PC-3 (cell line): ENCODE measurements around the gene ELOVL3. TPM values are rescaled to one million over a fixed set of nuclear protein-coding genes. Genes with fewer than 3 reads are reported as not detected.

Experiments used
- ATAC-seq: fragments of 200-7000 bp; cut with Tn5 transposase; 2 replicates; pipeline ENCODE4 v1.9.1; 2020; ENCODE audit warnings: mild to moderate bottlenecking, moderate library complexity
- Bru-seq: library from RNA; stranded (reverse); fragments of 400-500 nt; gene quantifications from one replicate; lab custom pipeline; 2021; lab: Mats Ljungman, UMichigan
- BruChase-seq, 2 experiments: library from RNA; stranded (reverse); fragments of 400-500 nt; gene quantifications; one replicate each; lab custom pipeline; 2021; lab: Mats Ljungman, UMichigan
- BruUV-seq: library from RNA; stranded (reverse); fragments of 400-500 nt; replicated peaks from 2 replicates; lab custom pipeline; 2021; lab: Mats Ljungman, UMichigan
- CTCF ChIA-PET: fragments of 300-600 bp; sonication (Branson Sonifier 250); formaldehyde crosslinking; loops from one replicate; lab custom pipeline; 2022; ENCODE audit warnings: antibody characterized with exemption; lab: Charles Lee
- POLR2A ChIA-PET: fragments of 300-600 bp; sonication (Branson Sonifier 250); formaldehyde crosslinking; loops from one replicate; lab custom pipeline; 2022; ENCODE audit warnings: antibody characterized with exemption; ENCODE audit not compliant: unreplicated experiment; lab: Charles Lee
- DNase-seq: peaks from one replicate; pipeline ENCODE4 v3.0.0-alpha.2; 2015
- H2AFZ ChIP-seq: fragments of 300-600 bp; sonication (generic); 2 replicates; pipeline ENCODE4 v1.6.0; 2016; ENCODE audit warnings: antibody characterized with exemption, low read length
- H3F3A ChIP-seq: fragments of 300-600 bp; sonication (generic); one replicate; pipeline ENCODE4 v1.6.0; 2017; ENCODE audit warnings: antibody characterized with exemption, low read length, control low read depth, mild to moderate bottlenecking; ENCODE audit not compliant: unreplicated experiment
- H3K27ac ChIP-seq: fragments of 300-600 bp; sonication (generic); 2 replicates; pipeline ENCODE4 v1.5.1; 2016; ENCODE audit warnings: mild to moderate bottlenecking, low read length
- H3K27me3 ChIP-seq: fragments of 300-600 bp; sonication (generic); 2 replicates; pipeline ENCODE4 v1.6.1; 2016; ENCODE audit warnings: low read length, mixed read lengths
- H3K36me3 ChIP-seq: fragments of 300-600 bp; sonication (generic); 2 replicates; pipeline ENCODE4 v1.6.1; 2016; ENCODE audit warnings: low read depth, mixed run types, low read length, mixed read lengths
- H3K4me1 ChIP-seq: fragments of 300-600 bp; sonication (generic); 2 replicates; pipeline ENCODE4 v1.5.1; 2016; ENCODE audit warnings: low read length; ENCODE audit not compliant: insufficient read depth
- H3K4me2 ChIP-seq: fragments of 300-600 bp; sonication (generic); 2 replicates; pipeline ENCODE4 v1.6.0; 2016; ENCODE audit warnings: low read length
- H3K4me3 ChIP-seq: fragments of 300-600 bp; sonication (generic); 2 replicates; pipeline ENCODE4 v1.5.1; 2016; ENCODE audit warnings: mild to moderate bottlenecking, low read length, mixed read lengths
- H3K79me2 ChIP-seq: fragments of 300-600 bp; sonication (generic); 2 replicates; pipeline ENCODE4 v1.6.1; 2017; ENCODE audit warnings: low read length, mixed read lengths
- H3K9ac ChIP-seq: fragments of 300-600 bp; sonication (generic); 2 replicates; pipeline ENCODE4 v1.6.0; 2016; ENCODE audit warnings: mild to moderate bottlenecking, low read length
- H3K9me2 ChIP-seq: fragments of 300-600 bp; sonication (generic); replicated peaks from 2 replicates; pipeline ENCODE4 v1.6.1; 2016; ENCODE audit warnings: mixed run types, low read length, mixed read lengths
- H3K9me3 ChIP-seq: fragments of 300-600 bp; sonication (generic); 2 replicates; pipeline ENCODE4 v1.6.1; 2016; ENCODE audit warnings: low read length, mixed read lengths
- H4K20me1 ChIP-seq: fragments of 300-600 bp; sonication (generic); 2 replicates; pipeline ENCODE4 v1.6.1; 2016; ENCODE audit warnings: low read length, mixed read lengths
- EZH2 ChIP-seq: fragments of 300-600 bp; sonication (generic); IDR thresholded peaks from one replicate; pipeline ENCODE4 v1.6.1; 2017; ENCODE audit warnings: antibody characterized with exemption, mild to moderate bottlenecking, low read length; ENCODE audit not compliant: unreplicated experiment
- EZH2phosphoT487 ChIP-seq: fragments of 300-600 bp; sonication (generic); IDR thresholded peaks from 2 replicates; pipeline ENCODE4 v1.6.1; 2018; ENCODE audit warnings: mild to moderate bottlenecking, antibody characterized with exemption, low read length, borderline replicate concordance
- intact Hi-C: fragments of 100-400 bp; cut with micrococcal nuclease; formaldehyde crosslinking; loops from 2 replicates; pipeline ENCODE4 v1.9.0; 2023
- long read RNA-seq: library from polyadenylated mRNA; unstranded; transcript quantifications from one replicate; pipeline ENCODE4 v2.0.0, GENCODE V29; 2021; ENCODE audit not compliant: unreplicated experiment
- total RNA-seq: library from RNA; depleted of rRNA; stranded (reverse); fragments of >200 nt; gene quantifications from 2 replicates; pipeline ENCODE4 v1.2.3, GENCODE V29; 2014; rRNA removed
- TF ChIP-seq, protein P1 (sequence below): fragments of 300-600 bp; sonication (generic); conservative IDR thresholded peaks from 2 replicates; pipeline ENCODE4 v1.5.1; 2017; ENCODE audit warnings: antibody characterized with exemption, low read depth, mild to moderate bottlenecking, low read length

ELOVL3 gene
- total RNA-seq (0.40 TPM in 2 replicates), Bru-seq, nascent RNA (percentile 18 among the genes with signal in this experiment), BruChase-seq, experiment 1, labeled RNA remaining after a 6-hour chase (percentile 29 among the genes with signal in this experiment), BruChase-seq, experiment 2, labeled RNA remaining after a 2-hour chase (percentile 21 among the genes with signal in this experiment)
- long read RNA-seq = 0 reads

- H3F3A ChIP-seq = no peaks in the 10 kb centered on the region
- intact Hi-C loops = no loop called here
- TF ChIP-seq, protein P1, sequence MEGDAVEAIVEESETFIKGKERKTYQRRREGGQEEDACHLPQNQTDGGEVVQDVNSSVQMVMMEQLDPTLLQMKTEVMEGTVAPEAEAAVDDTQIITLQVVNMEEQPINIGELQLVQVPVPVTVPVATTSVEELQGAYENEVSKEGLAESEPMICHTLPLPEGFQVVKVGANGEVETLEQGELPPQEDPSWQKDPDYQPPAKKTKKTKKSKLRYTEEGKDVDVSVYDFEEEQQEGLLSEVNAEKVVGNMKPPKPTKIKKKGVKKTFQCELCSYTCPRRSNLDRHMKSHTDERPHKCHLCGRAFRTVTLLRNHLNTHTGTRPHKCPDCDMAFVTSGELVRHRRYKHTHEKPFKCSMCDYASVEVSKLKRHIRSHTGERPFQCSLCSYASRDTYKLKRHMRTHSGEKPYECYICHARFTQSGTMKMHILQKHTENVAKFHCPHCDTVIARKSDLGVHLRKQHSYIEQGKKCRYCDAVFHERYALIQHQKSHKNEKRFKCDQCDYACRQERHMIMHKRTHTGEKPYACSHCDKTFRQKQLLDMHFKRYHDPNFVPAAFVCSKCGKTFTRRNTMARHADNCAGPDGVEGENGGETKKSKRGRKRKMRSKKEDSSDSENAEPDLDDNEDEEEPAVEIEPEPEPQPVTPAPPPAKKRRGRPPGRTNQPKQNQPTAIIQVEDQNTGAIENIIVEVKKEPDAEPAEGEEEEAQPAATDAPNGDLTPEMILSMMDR = no peak
- TF ChIP-seq EZH2 (no peak), EZH2phosphoT487 (no peak)
- CTCF ChIA-PET = interaction anchor here (1.3 kb wide), 1 partner anchor 56 kb away, joined by 3 read pairs; no protein-coding TSS in a partner anchor
- H3K9me2 ChIP-seq = no peaks in the 10 kb centered on the region
- H3K9me3 ChIP-seq = no peaks in the 10 kb centered on the region
- no peaks in the 10 kb centered on the region for H3K36me3 ChIP-seq
- peaks cover under 1% of the 10 kb centered on the region; the same call in 1 of the 2 replicates for H3K27me3 ChIP-seq
- H3K4me3 ChIP-seq = peak within 1 kb of the TSS; percentile 32; the same call in 1 of the 2 replicates
- H4K20me1 ChIP-seq = no peaks in the 10 kb centered on the region
- POLR2A ChIA-PET = interaction anchor here (0.6 kb wide), 1 partner anchor 57 kb away, joined by 3 read pairs; no protein-coding TSS in a partner anchor
- H2AFZ ChIP-seq = peak within 1 kb of the TSS; percentile 71
- peaks cover 9% of the 10 kb centered on the region; the same call in 1 of the 2 replicates for H3K4me1 ChIP-seq
- peak; percentile 79 for DNase-seq
- peak within 1 kb of the TSS; percentile 62 for H3K4me2 ChIP-seq
- H3K79me2 ChIP-seq = no peaks in the 10 kb centered on the region
- no peak within 1 kb of the TSS for H3K27ac ChIP-seq
- ATAC-seq = peak; percentile 85
- no peak within 1 kb of the TSS for H3K9ac ChIP-seq
- BruUV-seq = no TSS peak
Observed at GRCh38 chr10:102225646-102226541, at the start of gene ELOVL3. Gene ELOVL3 (plus strand): TSS chr10:102226299. CDS start chr10:102226549, 250 bp downstream.

- no peak for ATAC-seq
- Histone ChIP-seq H3K4me2 (no peak overlapping the region), H3K4me1 (no peaks in the 10 kb centered on the region), H4K20me1 (no peaks in the 10 kb centered on the region), H3K27me3 (no peaks in the 10 kb centered on the region), H3K9me2 (no peaks in the 10 kb centered on the region), H3K36me3 (no peaks in the 10 kb centered on the region), H3K9me3 (no peaks in the 10 kb centered on the region), H3K9ac (no peak overlapping the region), H3K79me2 (no peaks in the 10 kb centered on the region), H3K4me3 (no peak overlapping the region), H3K27ac (no peak overlapping the region), H2AFZ (no peak overlapping the region), H3F3A (no peaks in the 10 kb centered on the region)
- POLR2A ChIA-PET = no interaction called here
- DNase-seq = no peak
- no TSS peak for BruUV-seq
- TF ChIP-seq EZH2 (no peak), EZH2phosphoT487 (no peak)
- TF ChIP-seq, protein P1 = no peak
- intact Hi-C loops = no loop called here
- CTCF ChIA-PET = no interaction called here
Observed at GRCh38 chr10:102184606-102185005, 41.5 kb upstream of the ELOVL3 start.
